Body of pancreas (tissue), 4 donors: Measurements from ENCODE around the gene ARPC5. TPM values are rescaled to one million over a fixed set of nuclear protein-coding genes. Genes with fewer than 3 reads are reported as not detected.

Experiments
- ATAC-seq: fragments of 150-250 bp; one replicate; pipeline ENCODE4 v1.9.1; 2016
- DNase-seq, 4 donors: peaks; one replicate each; pipeline ENCODE4 v3.0.0-alpha.2; 2019
- H3K27ac ChIP-seq, 4 donors: fragments of 200-600 bp; sonication (generic); 1 replicate in 3 of 4; 2 replicates in 1 of 4; pipeline versions ENCODE4 v1.5.1 to v1.6.1; 2016 to 2019; ENCODE audit warnings: mild to moderate bottlenecking in 1 of 4, mixed read lengths in 1 of 4, moderate library complexity in 1 of 4
- H3K27me3 ChIP-seq, 2 donors: fragments of 200-600 bp; sonication (generic); one replicate each; pipeline ENCODE4 v1.6.0; 2016; ENCODE audit warnings: mild to moderate bottlenecking in 1 of 2
- H3K36me3 ChIP-seq, 2 donors: fragments of 200-600 bp; sonication (generic); replicated peaks in 1 of 2; 2 replicates each; pipeline ENCODE4 v1.5.1; 2016; ENCODE audit warnings: low read depth in 2 of 2; ENCODE audit not compliant: insufficient read depth in 1 of 2
- H3K4me1 ChIP-seq: fragments of 200-600 bp; sonication (generic); one replicate; pipeline ENCODE4 v1.6.0; 2016
- H3K4me3 ChIP-seq, 2 donors: fragments of 200-600 bp; sonication (generic); 1 replicate in 1 of 2; 2 replicates in 1 of 2; pipeline ENCODE4 v1.5.1; 2016 to 2019
- H3K9me3 ChIP-seq, 3 donors: fragments of 200-600 bp; sonication (generic); 1 replicate in 2 of 3; 2 replicates in 1 of 3; pipeline ENCODE4 v1.5.1; 2016
- CTCF ChIP-seq, 7 experiments: fragments of 450-650 bp in 4 of 7; fragments of 200-600 bp in 3 of 7; sonication (generic) in 3 of 7; IDR thresholded peaks; one replicate each; pipeline ENCODE4 v1.5.1; 2016 to 2019; ENCODE audit warnings: antibody characterized with exemption in 7 of 7
- POLR2A ChIP-seq, 3 donors: fragments of 450-650 bp; IDR thresholded peaks; one replicate each; pipeline ENCODE4 v1.6.1; 2016; ENCODE audit warnings: antibody characterized with exemption in 3 of 3, mild to moderate bottlenecking in 2 of 3
- WGBS, 2 donors: methylation state at CpG; one replicate each; pipeline ENCODE4 v1.1.5; 2017; 5-methylcytosine and 5-hydroxymethylcytosine counted together
- intact Hi-C: fragments of 100-400 bp; cut with DNase I; formaldehyde crosslinking; loops from one replicate; pipeline ENCODE4 v1.15.1; 2023
- total RNA-seq, 2 donors: library from RNA; depleted of rRNA; stranded (reverse); fragments of >200 nt; gene quantifications; one replicate each; pipeline ENCODE4 v1.1.0, GENCODE V29; 2016

Gene ARPC5
- total RNA-seq, 2 donors from 2014 or later: 29.3 to 52.4 TPM

GRCh38 chr1:183642166-183642565, 6.6 kb upstream of the ARPC5 start:
- WGBS, 2 donors: 67 to 71% methylated on average over 3 of the region's 3 CpGs
- H3K27me3 ChIP-seq: no peaks in the 10 kb centered on the region
- TF ChIP-seq POLR2A (IDR thresholded peaks at IDR 0.05) (no peak), CTCF (IDR thresholded peaks at IDR 0.05) (no peak)
- no peaks in the 10 kb centered on the region for H3K9me3 ChIP-seq
- no peaks in the 10 kb centered on the region for H3K4me1 ChIP-seq
- ATAC-seq (no peak), DNase-seq (no peak)
- intact Hi-C loops: no loop called here
- H3K4me3 ChIP-seq: no peak overlapping the region
- no peaks in the 10 kb centered on the region for H3K36me3 ChIP-seq
- no peak overlapping the region for H3K27ac ChIP-seq

- TF ChIP-seq CTCF (IDR thresholded peaks at IDR 0.05) (no peak), POLR2A (IDR thresholded peaks at IDR 0.05) (no peak)
- Histone ChIP-seq H3K4me3 (no peak overlapping the region), H3K27ac (no peak overlapping the region), H3K36me3 (no peaks in the 10 kb centered on the region), H3K4me1 (peaks cover 6% of the 10 kb centered on the region), H3K27me3 (no peaks in the 10 kb centered on the region), H3K9me3 (no peaks in the 10 kb centered on the region)
- DNase-seq (no peak), ATAC-seq (no peak)
- WGBS, 2 donors: 11 to 17% methylated on average over 1 of the region's 1 CpG
- intact Hi-C loops: no loop called here
These were observed 4.6 kb upstream of the ARPC5 start for GRCh38 chr1:183640193-183640592.

GRCh38 chr1:183638649-183639387, 3.2 kb upstream of the ARPC5 start:
- H3K4me3 ChIP-seq: no peak overlapping the region
- H3K9me3 ChIP-seq: no peaks in the 10 kb centered on the region
- DNase-seq (no peak), ATAC-seq (no peak)
- peaks cover 12% of the 10 kb centered on the region for H3K4me1 ChIP-seq
- no peak overlapping the region for H3K27ac ChIP-seq
- no peaks in the 10 kb centered on the region for H3K27me3 ChIP-seq
- WGBS, 2 donors: 62 to 67% methylated on average over 7 of the region's 7 CpGs
- no peaks in the 10 kb centered on the region for H3K36me3 ChIP-seq
- intact Hi-C loops: no loop called here
- TF ChIP-seq CTCF (IDR thresholded peaks at IDR 0.05): no peak
- no peak for TF ChIP-seq POLR2A (IDR thresholded peaks at IDR 0.05)

GRCh38 chr1:183636783-183637182, 1.2 kb upstream of the ARPC5 start:
- Histone ChIP-seq H3K27me3 (no peaks in the 10 kb centered on the region), H3K27ac (no peak overlapping the region), H3K4me1 (peaks cover 33% of the 10 kb centered on the region), H3K4me3 (no peak overlapping the region), H3K9me3 (no peaks in the 10 kb centered on the region), H3K36me3 (no peaks in the 10 kb centered on the region)
- WGBS, 2 donors: 29 to 30% methylated on average over 5 of the region's 5 CpGs
- DNase-seq (no peak), ATAC-seq (no peak)
- TF ChIP-seq CTCF (IDR thresholded peaks at IDR 0.05) (no peak), POLR2A (IDR thresholded peaks at IDR 0.05) (no peak)
- intact Hi-C loops: no loop called here

GRCh38 chr1:183636334-183636682, 725 bp upstream of the ARPC5 start:
- ATAC-seq (no peak), DNase-seq (no peak)
- peak overlapping the region; percentile 12 to 84 for H3K4me3 ChIP-seq
- peaks cover 34% of the 10 kb centered on the region for H3K4me1 ChIP-seq
- TF ChIP-seq CTCF (IDR thresholded peaks at IDR 0.05): peak in 1 of 7 experiments; percentile 8
- no peak for TF ChIP-seq POLR2A (IDR thresholded peaks at IDR 0.05)
- 3% methylated on average over 13 to 15 of the region's 15 CpGs for WGBS, 2 donors
- no peaks in the 10 kb centered on the region for H3K9me3 ChIP-seq
- intact Hi-C loops: no loop called here
- H3K36me3 ChIP-seq: no peaks in the 10 kb centered on the region
- peak overlapping the region; percentile 21 to 86 (median 63) for H3K27ac ChIP-seq
- H3K27me3 ChIP-seq: no peaks in the 10 kb centered on the region
